Measurements from ENCODE around the gene NEURL2.
"Not testable (repeated sequence)": the region's sequence is repeated elsewhere in the genome, so short reads cannot be mapped to it uniquely, and the experiment has no call there.

- TF ChIP-seq, protein P1, sequence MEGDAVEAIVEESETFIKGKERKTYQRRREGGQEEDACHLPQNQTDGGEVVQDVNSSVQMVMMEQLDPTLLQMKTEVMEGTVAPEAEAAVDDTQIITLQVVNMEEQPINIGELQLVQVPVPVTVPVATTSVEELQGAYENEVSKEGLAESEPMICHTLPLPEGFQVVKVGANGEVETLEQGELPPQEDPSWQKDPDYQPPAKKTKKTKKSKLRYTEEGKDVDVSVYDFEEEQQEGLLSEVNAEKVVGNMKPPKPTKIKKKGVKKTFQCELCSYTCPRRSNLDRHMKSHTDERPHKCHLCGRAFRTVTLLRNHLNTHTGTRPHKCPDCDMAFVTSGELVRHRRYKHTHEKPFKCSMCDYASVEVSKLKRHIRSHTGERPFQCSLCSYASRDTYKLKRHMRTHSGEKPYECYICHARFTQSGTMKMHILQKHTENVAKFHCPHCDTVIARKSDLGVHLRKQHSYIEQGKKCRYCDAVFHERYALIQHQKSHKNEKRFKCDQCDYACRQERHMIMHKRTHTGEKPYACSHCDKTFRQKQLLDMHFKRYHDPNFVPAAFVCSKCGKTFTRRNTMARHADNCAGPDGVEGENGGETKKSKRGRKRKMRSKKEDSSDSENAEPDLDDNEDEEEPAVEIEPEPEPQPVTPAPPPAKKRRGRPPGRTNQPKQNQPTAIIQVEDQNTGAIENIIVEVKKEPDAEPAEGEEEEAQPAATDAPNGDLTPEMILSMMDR (conservative IDR thresholded peaks at IDR 0.05 in 1 of 2, IDR thresholded peaks at IDR 0.05 in 1 of 2; ENCODE audit: extremely low read depth in 1 of 2, insufficient read depth in 1 of 2, low read depth in 1 of 2, low read length in 2 of 2): not testable (repeated sequence)
- TF ChIP-seq EZH2 (IDR thresholded peaks at IDR 0.05; ENCODE audit: borderline replicate concordance, low read length): not testable (repeated sequence)
Measured at GRCh38 chr20:45901332-45901731, 10.3 kb upstream of the NEURL2 start.

Measured in mammary epithelial cell (primary cell).